ENCODE results near the gene CNTNAP5. TPM values are rescaled to one million over a fixed set of nuclear protein-coding genes. Genes with fewer than 3 reads are reported as not detected.

Gene CNTNAP5
- total and polyA plus RNA-seq, 7 donors, result not detected

DNA sequence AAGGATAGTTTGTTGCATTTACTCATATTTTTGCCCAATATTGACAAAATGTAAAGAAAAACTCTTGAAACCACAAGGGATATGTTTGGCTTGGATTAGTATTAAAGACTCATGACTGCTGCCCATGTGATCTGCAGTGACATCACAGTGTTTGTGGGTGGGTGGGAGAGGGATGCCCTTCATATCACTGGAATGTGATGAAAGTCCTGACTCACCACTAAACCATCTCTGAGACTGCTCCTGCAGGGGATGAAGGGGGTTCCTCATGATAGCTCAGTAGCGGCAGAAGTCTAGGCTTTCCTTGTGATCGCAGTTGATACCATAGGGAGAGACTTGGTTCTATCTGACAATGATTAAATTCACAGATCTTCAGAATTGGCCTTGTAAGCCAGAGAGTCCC lies 451.2 kb downstream of the CNTNAP5 start:
- TF ChIP-seq, protein P1, sequence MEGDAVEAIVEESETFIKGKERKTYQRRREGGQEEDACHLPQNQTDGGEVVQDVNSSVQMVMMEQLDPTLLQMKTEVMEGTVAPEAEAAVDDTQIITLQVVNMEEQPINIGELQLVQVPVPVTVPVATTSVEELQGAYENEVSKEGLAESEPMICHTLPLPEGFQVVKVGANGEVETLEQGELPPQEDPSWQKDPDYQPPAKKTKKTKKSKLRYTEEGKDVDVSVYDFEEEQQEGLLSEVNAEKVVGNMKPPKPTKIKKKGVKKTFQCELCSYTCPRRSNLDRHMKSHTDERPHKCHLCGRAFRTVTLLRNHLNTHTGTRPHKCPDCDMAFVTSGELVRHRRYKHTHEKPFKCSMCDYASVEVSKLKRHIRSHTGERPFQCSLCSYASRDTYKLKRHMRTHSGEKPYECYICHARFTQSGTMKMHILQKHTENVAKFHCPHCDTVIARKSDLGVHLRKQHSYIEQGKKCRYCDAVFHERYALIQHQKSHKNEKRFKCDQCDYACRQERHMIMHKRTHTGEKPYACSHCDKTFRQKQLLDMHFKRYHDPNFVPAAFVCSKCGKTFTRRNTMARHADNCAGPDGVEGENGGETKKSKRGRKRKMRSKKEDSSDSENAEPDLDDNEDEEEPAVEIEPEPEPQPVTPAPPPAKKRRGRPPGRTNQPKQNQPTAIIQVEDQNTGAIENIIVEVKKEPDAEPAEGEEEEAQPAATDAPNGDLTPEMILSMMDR (IDR thresholded peaks at IDR 0.05), result no peak
- ATAC-seq (no peak), DNase-seq (no peak)
- Histone ChIP-seq H3K9me3 (no peaks in the 10 kb centered on the region), H3K27ac (no peak overlapping the region), H3K4me3 (no peak overlapping the region), H3K27me3 (ENCODE audit: insufficient read depth in 3 of 3, low read length in 2 of 3) (no peaks in the 10 kb centered on the region), H3K36me3 (ENCODE audit: insufficient read depth in 1 of 2, low read depth in 1 of 2) (no peaks in the 10 kb centered on the region), H3K4me1 (no peaks in the 10 kb centered on the region)
- intact Hi-C loops (cut with DNase I), result no loop called here
- WGBS, 3 donors, result 87 to 93% (median 93%) methylated on average over 2 of the region's 2 CpGs

GRCh38 chr2:124478761-124479160 lies 453.7 kb downstream of the CNTNAP5 start:
- Histone ChIP-seq H3K9me3 (no peaks in the 10 kb centered on the region), H3K27ac (no peak overlapping the region), H3K36me3 (ENCODE audit: insufficient read depth in 1 of 2, low read depth in 1 of 2) (no peaks in the 10 kb centered on the region), H3K4me1 (no peaks in the 10 kb centered on the region), H3K4me3 (no peak overlapping the region), H3K27me3 (ENCODE audit: insufficient read depth in 3 of 3, low read length in 2 of 3) (peaks cover 0 to 1% (median 0%) of the 10 kb centered on the region in 3 donors)
- intact Hi-C loops (cut with DNase I), result no loop called here
- DNase-seq, result no peak
- WGBS, 3 donors, result 46 to 56% (median 53%) methylated on average over 6 of the region's 6 CpGs
- TF ChIP-seq, protein P1 (IDR thresholded peaks at IDR 0.05), result no peak
- ATAC-seq, result no peak

DNA sequence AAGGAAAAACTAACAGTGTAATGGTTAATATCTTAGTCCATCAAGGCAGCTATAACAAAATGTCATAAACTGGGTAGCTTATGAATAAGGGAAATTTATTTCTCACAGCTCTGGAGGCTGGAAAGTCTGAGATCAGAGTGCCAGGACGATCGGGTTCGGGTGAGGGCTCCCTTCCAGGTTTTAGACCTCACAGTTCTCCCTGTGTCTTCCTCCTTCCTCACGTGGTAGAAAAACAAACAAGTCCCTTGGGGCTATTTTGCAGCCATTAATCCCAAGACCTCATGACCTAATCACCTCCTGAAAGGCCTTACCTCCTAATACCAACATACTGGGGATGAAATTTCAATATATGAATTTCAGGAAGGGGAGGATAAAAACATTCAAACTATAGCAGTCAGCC lies 455.9 kb downstream of the CNTNAP5 start:
- Histone ChIP-seq H3K4me3 (no peak overlapping the region), H3K27ac (no peak overlapping the region), H3K4me1 (no peaks in the 10 kb centered on the region), H3K9me3 (no peaks in the 10 kb centered on the region), H3K27me3 (ENCODE audit: insufficient read depth in 3 of 3, low read length in 2 of 3) (peaks cover 0 to 1% (median 0%) of the 10 kb centered on the region in 3 donors), H3K36me3 (ENCODE audit: insufficient read depth in 1 of 2, low read depth in 1 of 2) (no peaks in the 10 kb centered on the region)
- 9 to 11% (median 10%) methylated on average over 4 of the region's 4 CpGs for WGBS, 3 donors
- TF ChIP-seq, protein P1 (IDR thresholded peaks at IDR 0.05), result no peak
- ATAC-seq (no peak), DNase-seq (no peak)
- intact Hi-C loops (cut with DNase I), result no loop called here

DNA sequence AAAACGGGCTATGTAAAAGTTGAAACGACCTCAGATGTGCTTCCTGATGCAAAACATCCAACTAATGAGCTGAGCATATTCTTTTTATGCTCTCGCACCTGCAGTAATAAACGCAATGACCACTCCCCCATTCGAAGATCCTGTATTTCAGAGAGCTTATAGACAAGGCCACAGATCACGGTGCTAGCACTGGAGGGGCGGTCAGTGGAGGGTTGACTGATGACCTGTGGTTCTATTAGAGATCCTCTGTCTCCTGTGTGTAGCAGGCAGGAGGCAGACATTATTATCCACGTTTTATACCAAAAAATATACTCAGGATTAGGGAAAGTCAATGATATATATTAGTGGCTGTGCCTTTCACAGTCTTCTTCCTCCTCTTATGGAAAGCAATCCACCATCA lies 457.0 kb downstream of the CNTNAP5 start:
- Histone ChIP-seq H3K36me3 (ENCODE audit: insufficient read depth in 1 of 2, low read depth in 1 of 2) (no peaks in the 10 kb centered on the region), H3K4me1 (no peaks in the 10 kb centered on the region), H3K9me3 (no peaks in the 10 kb centered on the region), H3K27ac (no peak overlapping the region), H3K27me3 (ENCODE audit: insufficient read depth in 3 of 3, low read length in 2 of 3) (peaks cover 0 to 1% (median 0%) of the 10 kb centered on the region in 3 donors), H3K4me3 (no peak overlapping the region)
- intact Hi-C loops (cut with DNase I), result no loop called here
- no peak for DNase-seq
- TF ChIP-seq, protein P1 (IDR thresholded peaks at IDR 0.05), result no peak
- WGBS, 3 donors, result 35 to 43% (median 42%) methylated on average over 8 of the region's 8 CpGs
- no peak for ATAC-seq

DNA sequence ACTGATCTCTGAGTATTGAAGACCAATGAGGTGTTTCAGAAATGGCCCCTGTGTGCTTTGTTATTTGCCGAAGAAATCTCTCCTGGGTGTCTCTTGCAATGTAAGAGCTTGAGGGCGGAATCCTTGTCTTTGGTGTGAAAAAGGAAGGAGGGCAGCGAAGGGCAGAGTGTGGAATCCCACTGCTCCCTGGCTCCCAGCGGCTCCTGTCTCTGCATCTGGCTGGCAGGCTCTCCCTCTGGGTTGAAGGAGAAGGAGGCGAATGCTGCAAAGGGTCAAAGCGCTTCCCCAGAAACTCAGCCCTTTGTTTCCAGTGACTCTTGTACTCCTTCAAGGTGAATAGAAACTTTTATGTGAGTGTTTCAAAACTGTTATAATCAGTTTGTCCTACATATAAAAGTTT lies 457.5 kb downstream of the CNTNAP5 start:
- H3K27me3 ChIP-seq (ENCODE audit: insufficient read depth in 3 of 3, low read length in 2 of 3), result peaks cover 0 to 1% (median 0%) of the 10 kb centered on the region in 3 donors
- no peak overlapping the region for H3K27ac ChIP-seq
- DNase-seq, result no peak
- no peak overlapping the region for H3K4me3 ChIP-seq
- TF ChIP-seq, protein P1 (IDR thresholded peaks at IDR 0.05), result no peak
- H3K4me1 ChIP-seq, result no peaks in the 10 kb centered on the region
- intact Hi-C loops (cut with DNase I), result no loop called here
- no peak for ATAC-seq
- H3K9me3 ChIP-seq, result no peaks in the 10 kb centered on the region
- 64 to 70% (median 67%) methylated on average over 6 of the region's 6 CpGs for WGBS, 3 donors
- no peaks in the 10 kb centered on the region for H3K36me3 ChIP-seq (ENCODE audit: insufficient read depth in 1 of 2, low read depth in 1 of 2)

Data from psoas muscle (tissue), 8 donors.